ENCODE measurements around the gene IFT81.
"Not testable (repeated sequence)": the region's sequence is repeated elsewhere in the genome, so short reads cannot be mapped to it uniquely, and the experiment has no call there.

DNA sequence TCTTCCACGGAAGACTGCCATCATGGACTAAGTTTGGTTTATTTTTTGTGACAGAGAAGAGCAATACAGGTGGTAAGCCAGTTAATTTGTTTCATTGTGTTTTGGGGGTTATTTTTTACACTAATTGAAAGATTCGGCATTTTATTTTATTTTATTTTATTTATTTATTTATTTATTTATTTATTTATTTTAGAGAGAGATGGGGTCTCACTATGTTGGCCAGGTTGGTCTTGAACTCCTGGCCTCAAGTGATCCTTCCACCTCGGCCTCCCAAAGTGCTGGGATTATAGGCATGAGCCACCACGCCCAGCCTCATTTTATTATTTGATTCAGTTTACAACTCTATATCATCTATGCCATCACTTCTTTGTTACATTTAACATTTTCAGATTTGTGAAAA, 104.2 kb downstream of the IFT81 start:
- not testable (repeated sequence) for TF ChIP-seq EZH2 (optimal IDR thresholded peaks at IDR 0.05; ENCODE audit: low read depth, low read length)
- TF ChIP-seq, protein P1, sequence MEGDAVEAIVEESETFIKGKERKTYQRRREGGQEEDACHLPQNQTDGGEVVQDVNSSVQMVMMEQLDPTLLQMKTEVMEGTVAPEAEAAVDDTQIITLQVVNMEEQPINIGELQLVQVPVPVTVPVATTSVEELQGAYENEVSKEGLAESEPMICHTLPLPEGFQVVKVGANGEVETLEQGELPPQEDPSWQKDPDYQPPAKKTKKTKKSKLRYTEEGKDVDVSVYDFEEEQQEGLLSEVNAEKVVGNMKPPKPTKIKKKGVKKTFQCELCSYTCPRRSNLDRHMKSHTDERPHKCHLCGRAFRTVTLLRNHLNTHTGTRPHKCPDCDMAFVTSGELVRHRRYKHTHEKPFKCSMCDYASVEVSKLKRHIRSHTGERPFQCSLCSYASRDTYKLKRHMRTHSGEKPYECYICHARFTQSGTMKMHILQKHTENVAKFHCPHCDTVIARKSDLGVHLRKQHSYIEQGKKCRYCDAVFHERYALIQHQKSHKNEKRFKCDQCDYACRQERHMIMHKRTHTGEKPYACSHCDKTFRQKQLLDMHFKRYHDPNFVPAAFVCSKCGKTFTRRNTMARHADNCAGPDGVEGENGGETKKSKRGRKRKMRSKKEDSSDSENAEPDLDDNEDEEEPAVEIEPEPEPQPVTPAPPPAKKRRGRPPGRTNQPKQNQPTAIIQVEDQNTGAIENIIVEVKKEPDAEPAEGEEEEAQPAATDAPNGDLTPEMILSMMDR (IDR thresholded peaks at IDR 0.05; ENCODE audit: low read length): not testable (repeated sequence)
